Measurements from ENCODE around the gene SEC24B.

GRCh38 chr4:109548655-109549054 lies 115.0 kb downstream of the SEC24B start:
- TF ChIP-seq, protein P1, sequence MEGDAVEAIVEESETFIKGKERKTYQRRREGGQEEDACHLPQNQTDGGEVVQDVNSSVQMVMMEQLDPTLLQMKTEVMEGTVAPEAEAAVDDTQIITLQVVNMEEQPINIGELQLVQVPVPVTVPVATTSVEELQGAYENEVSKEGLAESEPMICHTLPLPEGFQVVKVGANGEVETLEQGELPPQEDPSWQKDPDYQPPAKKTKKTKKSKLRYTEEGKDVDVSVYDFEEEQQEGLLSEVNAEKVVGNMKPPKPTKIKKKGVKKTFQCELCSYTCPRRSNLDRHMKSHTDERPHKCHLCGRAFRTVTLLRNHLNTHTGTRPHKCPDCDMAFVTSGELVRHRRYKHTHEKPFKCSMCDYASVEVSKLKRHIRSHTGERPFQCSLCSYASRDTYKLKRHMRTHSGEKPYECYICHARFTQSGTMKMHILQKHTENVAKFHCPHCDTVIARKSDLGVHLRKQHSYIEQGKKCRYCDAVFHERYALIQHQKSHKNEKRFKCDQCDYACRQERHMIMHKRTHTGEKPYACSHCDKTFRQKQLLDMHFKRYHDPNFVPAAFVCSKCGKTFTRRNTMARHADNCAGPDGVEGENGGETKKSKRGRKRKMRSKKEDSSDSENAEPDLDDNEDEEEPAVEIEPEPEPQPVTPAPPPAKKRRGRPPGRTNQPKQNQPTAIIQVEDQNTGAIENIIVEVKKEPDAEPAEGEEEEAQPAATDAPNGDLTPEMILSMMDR (IDR thresholded peaks at IDR 0.05), result no peak
- no peak for TF ChIP-seq ZFX (IDR thresholded peaks at IDR 0.05; ENCODE audit: borderline replicate concordance)

Data from 22Rv1 (cell line).